Kidney epithelial cell (primary cell): ENCODE data around the gene EPB41. TPM values are rescaled to one million over a fixed set of nuclear protein-coding genes. Genes with fewer than 3 reads are reported as not detected.
"Not testable (repeated sequence)": the region's sequence is repeated elsewhere in the genome, so short reads cannot be mapped to it uniquely, and the experiment has no call there.

Experiments
- DNase-seq: peaks from one replicate; pipeline ENCODE4 v3.0.0-alpha.2; 2010; ENCODE audit warnings: low read depth
- H3K27me3 ChIP-seq: 2 replicates; pipeline ENCODE4 v1.6.0; 2011; ENCODE audit warnings: low read length; ENCODE audit not compliant: control insufficient read depth, insufficient read depth
- H3K36me3 ChIP-seq: 2 replicates; pipeline ENCODE4 v1.5.1; 2011; ENCODE audit warnings: low read length; ENCODE audit not compliant: control insufficient read depth, insufficient read depth
- H3K4me3 ChIP-seq: 2 replicates; pipeline ENCODE4 v1.5.1; 2011; ENCODE audit warnings: low read depth, mild to moderate bottlenecking, control low read depth, low read length
- CTCF ChIP-seq: IDR thresholded peaks from 2 replicates; pipeline ENCODE4 v1.5.1; 2011; ENCODE audit warnings: mild to moderate bottlenecking, moderate library complexity, low read length, control low read depth, inconsistent platforms; ENCODE audit not compliant: insufficient read depth, poor library complexity, severe bottlenecking
- total RNA-seq: library from RNA; depleted of rRNA; stranded (reverse); fragments of >200 nt; gene quantifications from 2 replicates; pipeline ENCODE4 v1.2.3, GENCODE V29; 2015

The EPB41 gene
- total RNA-seq, 1 donor from 2014 or later: 40.7 TPM

GRCh38 chr1:29126198-29126597, 211.8 kb downstream of the EPB41 start:
- Histone ChIP-seq H3K27me3 (peaks cover 8% of the 10 kb centered on the region), H3K36me3 (no peaks in the 10 kb centered on the region), H3K4me3 (no peak overlapping the region)
- DNase-seq: no peak
- TF ChIP-seq CTCF: no peak

GRCh38 chr1:29128739-29129138, 214.4 kb downstream of the EPB41 start:
- no peaks in the 10 kb centered on the region for H3K36me3 ChIP-seq
- DNase-seq: no peak
- peaks cover 1% of the 10 kb centered on the region for H3K27me3 ChIP-seq
- no peak for TF ChIP-seq CTCF
- no peak overlapping the region for H3K4me3 ChIP-seq

GRCh38 chr1:29129916-29130315, 215.5 kb downstream of the EPB41 start:
- H3K27me3 ChIP-seq: peaks cover 9% of the 10 kb centered on the region
- no peaks in the 10 kb centered on the region for H3K36me3 ChIP-seq
- DNase-seq: no peak
- H3K4me3 ChIP-seq: no peak overlapping the region
- no peak for TF ChIP-seq CTCF

- not testable (repeated sequence) for DNase-seq, H3K36me3 ChIP-seq, H3K4me3 ChIP-seq
- H3K27me3 ChIP-seq: peaks cover 11% of the 10 kb centered on the region
These were observed 216.7 kb downstream of the EPB41 start for GRCh38 chr1:29131056-29131455.

GRCh38 chr1:29133861-29134694, 219.7 kb downstream of the EPB41 start:
- no peaks in the 10 kb centered on the region for H3K36me3 ChIP-seq
- peaks cover 11% of the 10 kb centered on the region for H3K27me3 ChIP-seq
- H3K4me3 ChIP-seq: no peak overlapping the region
- TF ChIP-seq CTCF: no peak
- DNase-seq: no peak

GRCh38 chr1:29134695-29135028, 220.3 kb downstream of the EPB41 start:
- DNase-seq: no peak
- no peak for TF ChIP-seq CTCF
- H3K4me3 ChIP-seq: no peak overlapping the region
- H3K36me3 ChIP-seq: no peaks in the 10 kb centered on the region
- peaks cover 11% of the 10 kb centered on the region for H3K27me3 ChIP-seq
